Fibroblast of peridontal ligament (primary cell): ENCODE measurements around the gene RASSF6.
A peak's percentile ranks its signal among the peaks of the same experiment; 100 is the strongest.
"Not testable (repeated sequence)": the region's sequence is repeated elsewhere in the genome, so short reads cannot be mapped to it uniquely, and the experiment has no call there.

Experiments used
- DNase-seq: peaks from one replicate; pipeline ENCODE4 v3.0.0-alpha.2; 2010; ENCODE audit errors: extremely low read depth

Gene RASSF6

DNA sequence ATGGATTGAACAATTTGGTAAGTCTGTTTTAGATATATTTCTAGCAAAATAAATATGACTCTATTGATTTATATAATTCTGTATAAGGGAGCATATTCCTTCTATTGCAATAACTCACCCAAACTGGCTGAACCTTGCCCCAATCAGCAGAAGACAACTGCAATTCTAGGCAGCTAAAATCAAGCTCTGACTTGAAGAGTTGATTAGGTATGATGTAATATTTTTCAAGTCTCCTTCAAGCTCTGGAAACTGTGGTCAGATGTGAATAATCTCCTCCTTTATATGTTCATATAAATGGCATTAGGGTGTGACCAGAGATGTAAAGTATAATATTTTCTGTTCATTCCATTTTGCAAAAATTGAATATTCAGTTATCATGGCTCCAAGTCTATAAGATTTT, 8.2 kb downstream of the RASSF6 start:
- DNase-seq = peak; percentile 78

DNA sequence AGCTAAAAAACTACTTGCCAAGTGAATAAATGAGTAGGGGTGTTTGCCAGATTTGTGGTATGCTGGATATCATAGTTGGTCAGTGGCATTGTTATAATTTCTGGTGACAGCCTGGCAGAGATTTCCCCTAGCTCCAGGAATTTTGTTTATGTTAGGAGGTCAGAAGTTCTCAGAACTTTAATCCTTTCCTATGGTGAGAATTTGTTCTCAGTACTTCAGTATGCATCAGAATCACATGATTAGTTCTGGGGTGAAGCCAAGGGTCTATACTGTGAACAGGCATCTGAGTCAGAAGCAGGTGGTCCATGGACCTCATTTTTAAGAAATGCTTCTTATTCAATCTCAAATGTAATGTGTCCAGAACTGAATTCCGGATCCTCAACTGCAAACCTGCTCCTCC, 10.5 kb downstream of the RASSF6 start:
- DNase-seq = peak; percentile 71

DNA sequence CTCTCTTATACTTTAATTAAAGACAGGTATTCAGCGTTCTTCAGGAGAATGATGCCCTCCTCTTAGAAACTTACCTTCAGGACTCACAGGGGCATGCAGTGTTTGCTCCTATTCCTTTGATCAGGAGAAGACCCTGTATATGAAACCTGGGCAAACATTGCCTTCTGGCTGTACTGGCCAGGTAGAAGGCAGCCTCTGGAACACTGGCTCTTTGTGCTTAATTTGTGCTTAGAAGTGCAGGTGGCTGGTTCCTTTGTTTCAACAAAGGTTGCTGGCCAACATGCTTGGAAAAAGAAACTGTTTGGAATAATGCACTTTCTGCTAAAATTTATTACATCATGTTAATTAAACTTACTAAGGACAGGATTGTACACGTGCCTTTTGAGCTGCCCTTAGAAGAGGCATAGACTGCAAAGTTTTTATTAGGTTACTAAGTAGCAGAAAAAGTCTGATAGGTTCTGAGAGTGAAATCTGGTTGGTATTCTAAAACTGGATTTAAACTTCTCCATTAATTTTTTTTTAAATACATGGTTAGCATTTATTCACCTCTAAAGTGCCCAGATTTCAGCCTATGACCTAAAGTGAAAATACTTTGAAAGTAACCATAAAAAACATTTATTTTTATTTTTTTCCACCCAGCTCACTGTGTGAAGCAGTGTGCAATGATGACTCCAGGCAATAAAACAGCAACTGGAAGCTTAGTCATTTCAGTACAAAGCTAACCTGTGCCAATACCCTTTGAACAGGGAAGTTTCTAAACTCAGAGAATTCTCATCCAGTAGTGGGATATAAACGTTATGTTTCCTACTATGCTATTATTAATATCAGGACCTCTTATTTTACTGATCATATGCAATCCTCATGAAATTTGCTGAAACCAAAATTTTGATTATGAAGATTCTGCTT, 11.3 kb downstream of the RASSF6 start:
- peak; percentile 38 for DNase-seq

DNA sequence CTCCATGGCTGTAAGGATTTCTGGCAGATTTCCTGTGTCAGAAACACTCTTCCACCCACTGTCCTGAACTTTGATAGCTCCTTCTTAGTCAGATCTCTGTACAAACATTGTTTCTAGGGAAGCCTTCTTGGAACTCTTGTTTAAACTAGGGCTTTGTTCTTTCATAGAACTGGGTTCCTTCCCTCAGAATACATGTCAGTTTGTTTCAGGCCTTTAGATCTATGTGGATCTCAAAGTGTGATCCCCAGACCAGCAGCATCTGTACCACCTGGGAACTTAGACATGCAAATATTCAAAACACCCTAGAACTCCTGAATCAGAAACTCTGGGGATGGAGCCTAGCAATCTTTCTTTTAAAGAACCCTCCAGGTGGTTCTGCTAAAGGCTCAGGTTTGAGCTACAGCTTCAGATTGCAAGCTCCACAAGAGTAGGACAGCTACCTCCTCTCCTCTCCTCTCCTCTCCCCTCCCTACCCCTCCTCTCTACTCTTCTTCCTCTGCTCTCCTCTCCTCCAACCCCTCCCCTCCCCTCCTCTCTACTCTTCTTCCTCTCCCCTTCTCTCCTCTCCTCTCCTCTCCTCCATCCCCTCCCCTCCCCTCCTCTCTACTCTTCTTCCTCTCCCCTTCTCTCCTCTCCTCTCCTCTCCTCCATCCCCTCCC, 12.7 kb downstream of the RASSF6 start:
- DNase-seq = no peak

DNA sequence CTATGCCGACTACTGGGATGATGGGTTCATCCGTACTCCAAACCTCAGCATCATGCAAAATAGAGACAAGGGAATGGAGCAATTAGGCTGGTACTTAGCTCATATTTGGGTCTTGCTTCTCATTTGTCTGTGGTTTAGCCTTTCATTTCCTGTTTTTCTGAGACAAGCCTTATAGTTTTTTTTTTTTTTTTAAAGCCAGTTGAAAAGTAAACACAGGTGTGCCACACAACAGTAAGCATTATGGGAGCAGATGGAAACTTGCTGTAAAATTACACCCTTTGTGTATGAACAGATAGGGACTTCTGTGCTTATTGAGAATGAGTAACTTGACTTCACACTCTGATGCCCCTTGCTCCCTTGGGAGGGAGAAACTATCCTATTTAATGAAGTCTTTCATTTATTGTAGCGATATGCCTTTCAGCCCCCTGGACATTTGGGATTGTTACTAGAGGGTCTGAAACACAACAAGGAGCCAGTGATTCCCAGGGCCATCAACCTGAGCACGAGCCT, 13.7 kb downstream of the RASSF6 start:
- no peak for DNase-seq

DNA sequence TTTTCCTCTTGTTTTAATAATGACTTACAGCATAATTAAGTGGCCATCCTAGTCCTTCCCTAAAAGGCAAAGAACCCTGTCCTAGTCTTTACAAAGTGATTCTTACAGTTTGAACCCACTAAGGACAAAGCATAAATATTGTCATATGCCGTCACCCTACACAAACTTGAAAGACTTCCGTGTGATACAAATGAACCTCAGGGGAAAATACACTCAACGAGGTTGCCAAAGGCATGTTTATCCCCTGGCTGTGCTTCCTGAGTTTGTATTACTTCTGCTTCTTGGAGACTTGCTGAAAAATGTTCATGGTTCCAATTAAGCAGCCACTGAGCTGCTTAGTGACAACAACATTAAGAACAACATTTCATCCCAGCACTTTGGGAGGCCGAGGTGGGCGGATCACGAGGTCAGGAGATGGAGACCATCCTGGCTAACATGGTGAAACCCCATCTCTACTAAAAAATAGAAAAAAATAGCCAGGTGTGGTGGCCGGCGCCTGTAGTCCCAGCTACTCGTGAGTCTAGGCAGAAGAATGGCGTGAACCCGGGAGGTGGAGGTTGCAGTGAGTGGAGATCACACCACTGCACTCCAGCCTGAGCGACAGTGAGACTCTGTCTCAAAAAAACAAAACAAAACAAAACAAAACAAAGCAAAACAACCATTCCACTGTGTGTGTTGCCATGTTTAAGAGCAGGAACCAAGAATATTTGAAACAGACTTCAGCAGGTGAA, 16.2 kb downstream of the RASSF6 start:
- peak; percentile 57 for DNase-seq

DNA sequence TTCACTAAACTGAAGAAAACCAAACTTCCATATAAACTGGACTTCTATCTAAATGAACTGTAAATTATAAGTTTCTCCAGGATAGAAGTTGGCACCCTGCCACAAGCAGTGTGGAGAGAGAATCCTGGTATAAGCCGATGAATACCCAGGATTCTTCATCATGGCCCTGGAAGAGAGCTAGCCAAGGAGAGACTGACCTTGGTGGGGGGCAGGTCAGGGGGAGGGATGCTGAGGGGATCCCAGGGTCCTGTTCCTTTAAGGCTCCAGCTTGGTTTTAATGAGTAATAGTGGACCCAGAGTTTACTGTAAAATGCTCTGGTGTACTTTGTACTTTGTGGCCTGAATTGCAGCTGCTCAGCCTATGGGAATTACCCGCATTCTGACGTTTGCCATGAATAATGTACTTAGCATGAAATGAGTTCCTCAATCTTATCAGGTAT, 16.9 kb downstream of the RASSF6 start:
- DNase-seq = peak; percentile 70

DNA sequence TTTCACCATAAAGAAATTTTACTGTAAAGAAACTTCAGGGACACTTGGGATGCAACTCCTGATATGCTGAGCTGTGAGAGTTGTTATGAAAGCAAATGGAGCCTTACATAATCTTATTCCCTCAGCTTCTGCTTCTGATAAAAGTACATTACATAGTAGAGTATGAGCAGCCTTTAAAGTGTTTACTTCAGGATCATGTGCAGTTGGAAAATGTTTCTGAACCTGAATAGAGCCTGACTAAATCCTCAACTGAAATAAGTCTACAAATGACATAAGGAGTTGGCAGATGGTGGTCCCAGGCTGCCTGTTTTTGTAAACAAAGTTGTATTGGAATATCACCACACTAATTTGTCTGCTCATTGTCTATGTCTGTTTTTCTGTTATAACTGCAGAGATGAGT, 19.3 kb downstream of the RASSF6 start:
- peak; percentile 77 for DNase-seq

DNA sequence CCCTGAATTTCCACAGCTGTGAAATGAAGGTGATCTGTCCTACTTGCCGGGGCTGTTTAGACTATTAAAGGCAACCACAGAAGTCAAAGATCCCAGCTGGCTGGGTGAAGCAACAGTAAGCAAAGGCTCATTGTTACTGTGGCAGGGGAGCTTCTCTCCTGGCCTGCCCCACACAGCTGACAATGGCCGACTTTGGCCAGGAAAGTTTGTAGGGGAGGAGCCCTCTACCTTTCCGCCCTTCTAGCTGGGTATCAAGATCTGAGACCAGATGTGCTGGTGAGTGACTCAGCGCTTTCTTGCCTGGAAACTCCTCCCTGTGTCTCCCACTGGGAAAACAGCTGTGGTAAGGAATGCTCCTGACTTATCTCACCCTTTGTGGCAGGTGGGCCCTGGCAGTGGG, 21.1 kb downstream of the RASSF6 start:
- peak; percentile 70 for DNase-seq

DNA sequence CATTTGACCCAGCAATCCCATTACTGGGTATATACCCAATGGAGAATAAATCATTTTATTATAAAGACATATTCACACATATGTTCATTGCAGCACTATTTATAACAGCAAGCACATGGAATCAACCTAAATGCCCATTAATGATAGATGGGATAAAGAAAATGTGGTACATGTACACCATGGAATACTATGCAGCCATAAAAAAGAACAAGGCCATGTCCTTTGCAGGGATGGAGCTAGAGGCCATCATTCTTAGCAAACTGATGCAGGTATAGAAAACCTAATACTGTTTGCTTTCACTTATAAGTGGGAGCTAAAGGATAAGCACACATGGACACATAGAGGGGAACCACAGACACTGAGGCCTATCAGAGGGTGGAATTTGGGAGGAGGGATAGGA, 22.6 kb downstream of the RASSF6 start:
- no peak for DNase-seq

DNA sequence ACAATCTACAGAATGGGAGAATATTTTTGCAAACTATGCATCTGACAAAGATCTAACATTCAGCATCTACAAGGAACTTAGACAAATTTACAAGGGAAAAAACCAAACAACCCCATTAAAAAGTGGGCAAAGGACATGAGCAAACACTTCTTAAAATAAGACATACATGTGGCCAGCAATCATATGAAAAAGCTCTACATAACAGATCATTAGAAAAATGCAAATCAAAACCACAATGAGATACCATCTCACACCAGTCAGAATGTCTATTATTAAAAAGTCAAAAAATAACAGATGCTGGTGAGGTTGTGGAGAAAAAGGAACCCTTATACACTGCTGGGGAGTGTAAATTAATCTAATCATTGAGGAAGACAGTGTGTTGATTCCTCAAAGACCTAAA, 23.1 kb downstream of the RASSF6 start:
- not testable (repeated sequence) for DNase-seq

DNA sequence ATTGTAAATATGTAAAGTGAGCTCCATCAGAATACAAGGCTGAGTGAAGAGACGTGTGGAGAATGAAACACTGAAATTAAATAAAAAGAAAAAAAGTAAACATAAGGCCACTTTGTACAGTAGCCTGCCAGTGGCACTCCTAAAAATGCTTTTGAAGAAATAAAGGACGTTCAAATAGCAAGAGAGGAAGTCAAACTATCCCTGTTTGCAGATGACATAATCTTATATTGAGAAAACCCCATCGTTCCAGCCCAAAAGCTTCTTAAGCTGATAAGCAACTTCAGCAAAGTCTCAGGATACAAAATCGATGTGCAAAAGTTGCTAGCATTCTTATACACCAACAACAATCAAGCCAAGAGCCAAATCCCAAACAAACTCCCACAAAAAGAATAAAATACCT, 24.2 kb downstream of the RASSF6 start:
- DNase-seq = no peak

DNA sequence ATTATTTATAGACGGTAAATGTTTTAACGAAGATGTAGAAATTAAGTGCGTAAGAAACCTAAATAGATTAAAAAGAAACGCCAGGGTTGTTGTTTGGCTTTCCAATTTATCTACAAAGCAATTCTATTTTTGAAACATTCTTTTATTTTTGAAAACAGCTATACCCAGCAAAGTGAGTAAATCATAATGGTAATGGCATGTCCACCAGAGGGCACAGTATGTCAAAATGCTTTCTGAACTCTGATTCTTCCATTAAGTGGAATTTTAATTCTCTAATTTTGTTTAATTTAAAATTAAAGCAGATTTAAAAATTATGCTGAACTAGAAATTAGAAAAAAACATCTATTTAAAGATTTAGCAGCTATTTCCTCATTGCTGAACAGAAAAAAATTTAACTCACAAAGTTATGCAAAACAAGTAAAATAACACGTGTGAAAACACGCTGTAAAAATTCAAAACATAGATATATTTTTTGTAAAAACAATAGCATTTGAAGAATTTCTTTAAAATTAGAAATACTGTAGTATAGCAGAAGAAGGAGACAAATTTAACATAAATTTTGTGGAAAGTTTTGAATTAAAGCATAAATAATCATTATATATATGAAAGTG, 26.5 kb downstream of the RASSF6 start:
- DNase-seq = peak; percentile 71

DNA sequence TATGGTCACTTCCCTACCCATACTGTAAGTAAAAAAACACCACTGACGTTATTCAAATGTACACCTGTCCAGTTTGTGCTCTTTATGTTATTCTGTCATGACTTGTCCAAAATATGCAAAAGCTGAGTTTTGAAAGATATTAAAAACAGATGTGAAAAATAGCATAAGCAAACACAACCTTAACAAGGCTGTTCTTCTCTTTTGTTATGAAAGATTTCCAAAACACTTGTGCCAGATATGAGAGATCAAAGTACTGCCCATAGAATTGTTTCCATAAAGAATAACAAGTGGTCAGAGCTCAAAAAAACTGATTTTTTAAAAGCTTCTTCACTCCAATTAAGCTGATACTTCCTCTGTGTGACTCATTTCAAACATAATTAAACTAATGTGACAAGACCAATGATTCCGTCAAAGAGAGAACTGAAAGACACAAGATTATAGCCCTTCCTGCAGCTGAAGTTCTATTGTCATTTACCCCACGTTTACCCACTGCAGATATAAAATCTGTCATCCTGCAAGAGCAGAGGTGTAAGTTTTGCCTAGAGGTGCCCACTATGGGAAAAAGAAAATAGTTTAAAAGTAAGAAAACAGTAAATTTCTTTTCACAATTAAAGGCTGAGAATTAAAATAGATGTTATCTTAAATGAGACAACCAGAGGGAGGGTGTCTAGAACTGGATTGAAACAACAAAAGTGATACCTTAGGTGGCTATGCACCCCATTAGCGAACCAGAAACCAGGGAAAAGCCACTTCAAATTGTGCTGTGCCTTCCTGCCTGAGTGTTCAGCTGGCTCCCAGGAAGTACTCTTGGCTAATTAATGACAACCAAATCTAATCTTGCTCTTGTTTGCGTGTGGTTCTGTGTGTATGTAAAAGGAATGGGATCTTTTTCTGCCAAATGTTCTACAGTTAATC, 30.1 kb downstream of the RASSF6 start:
- no peak for DNase-seq

DNA sequence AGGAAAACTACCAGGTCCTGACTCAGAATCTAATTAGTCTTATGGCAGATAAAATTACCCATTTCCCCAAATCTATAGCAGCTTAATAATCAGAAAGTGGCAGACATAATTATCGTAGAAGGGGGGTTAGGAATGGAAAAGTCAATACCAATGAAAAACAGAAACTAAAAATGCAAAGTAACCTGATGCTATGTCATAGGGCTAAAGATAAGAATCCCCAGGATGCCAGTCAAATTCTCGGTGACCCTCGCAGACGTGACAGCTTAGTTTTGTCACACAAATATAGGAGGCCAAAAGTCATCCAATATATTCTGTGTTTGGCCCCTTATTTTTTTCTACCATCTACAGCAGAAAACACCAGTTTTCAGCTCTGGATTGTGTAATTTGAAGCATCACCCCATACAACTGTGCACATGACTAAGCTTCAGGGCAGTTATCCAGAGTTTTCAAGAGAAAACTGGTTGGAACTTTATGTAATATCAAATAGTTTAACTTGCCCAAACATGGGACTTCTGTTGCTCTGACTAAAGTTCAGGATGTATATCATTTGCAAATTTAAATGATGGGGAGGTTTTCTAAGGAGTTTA, 30.9 kb downstream of the RASSF6 start:
- peak; percentile 94 for DNase-seq

DNA sequence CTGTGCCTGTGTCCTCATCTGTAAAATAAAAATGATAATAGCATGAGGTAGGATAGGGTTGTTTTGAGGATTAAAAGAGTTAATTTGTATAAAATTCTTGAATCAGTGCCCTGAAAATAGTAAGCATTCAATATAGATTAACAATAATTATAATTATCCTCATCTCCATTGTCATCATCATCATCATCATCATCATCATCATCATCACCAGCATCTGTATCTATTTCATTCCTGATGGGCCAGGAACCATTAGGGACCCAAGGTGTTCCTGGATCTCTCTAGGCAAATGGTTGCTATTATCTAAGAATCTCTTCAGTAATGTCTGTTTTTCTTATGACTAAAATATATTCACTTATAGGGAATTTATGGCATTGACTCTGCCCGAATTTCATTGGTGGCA, 31.6 kb downstream of the RASSF6 start:
- no peak for DNase-seq

DNA sequence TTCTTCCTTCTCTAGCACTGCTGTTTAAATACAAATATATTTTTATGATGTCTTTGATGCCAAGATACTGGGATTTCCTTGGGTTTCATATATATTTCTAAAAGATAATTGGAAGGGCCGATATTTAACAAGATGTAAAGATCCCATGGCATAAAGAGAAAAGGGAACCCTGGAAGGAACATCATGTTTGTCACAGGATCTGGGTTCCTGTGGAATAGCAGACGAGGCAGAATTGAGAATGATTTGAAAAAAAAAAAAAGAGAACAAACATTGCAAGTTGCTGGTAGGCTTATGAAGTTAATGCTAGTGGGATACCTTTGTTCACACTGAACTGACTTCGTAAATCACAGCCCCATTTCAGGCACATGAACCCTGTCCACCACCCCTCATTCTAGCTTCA, 33.6 kb downstream of the RASSF6 start:
- no peak for DNase-seq

DNA sequence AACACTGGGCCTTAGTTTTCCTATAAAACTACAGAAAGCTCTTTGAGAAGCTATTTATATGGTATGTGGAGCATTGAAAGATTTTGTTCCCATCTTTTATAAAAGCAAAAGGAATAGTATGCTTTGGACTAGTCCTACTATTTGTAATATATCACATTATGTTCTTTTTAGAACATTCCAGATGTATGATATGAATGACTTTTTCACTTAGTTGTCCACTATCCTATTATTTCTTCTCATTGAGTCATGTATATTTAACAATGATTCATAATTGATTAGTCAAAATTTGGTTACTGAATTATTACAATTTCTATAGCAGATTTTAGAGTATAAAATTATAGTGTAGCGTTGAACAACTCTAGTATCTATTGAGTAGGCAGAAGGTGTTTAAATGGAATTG, 34.2 kb downstream of the RASSF6 start:
- no peak for DNase-seq

DNA sequence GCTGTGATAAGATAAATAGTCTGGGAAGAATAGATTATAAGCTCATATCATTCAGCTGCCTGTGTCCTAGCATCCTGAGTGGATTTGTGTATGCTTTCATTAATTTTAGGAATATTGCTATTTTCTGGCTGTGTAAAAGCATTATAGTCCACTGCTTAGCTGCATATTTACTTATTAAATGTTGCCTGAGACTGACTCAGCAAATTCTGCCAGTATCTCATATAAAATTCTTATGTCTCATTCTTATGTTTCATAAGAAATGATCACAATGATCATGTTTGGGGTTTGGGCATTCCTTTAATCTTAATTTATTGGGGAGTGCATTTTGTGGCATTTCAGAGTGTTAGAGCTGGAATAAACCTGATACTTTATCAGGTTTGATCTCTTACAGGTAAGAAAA, 34.9 kb downstream of the RASSF6 start:
- DNase-seq = peak; percentile 41

DNA sequence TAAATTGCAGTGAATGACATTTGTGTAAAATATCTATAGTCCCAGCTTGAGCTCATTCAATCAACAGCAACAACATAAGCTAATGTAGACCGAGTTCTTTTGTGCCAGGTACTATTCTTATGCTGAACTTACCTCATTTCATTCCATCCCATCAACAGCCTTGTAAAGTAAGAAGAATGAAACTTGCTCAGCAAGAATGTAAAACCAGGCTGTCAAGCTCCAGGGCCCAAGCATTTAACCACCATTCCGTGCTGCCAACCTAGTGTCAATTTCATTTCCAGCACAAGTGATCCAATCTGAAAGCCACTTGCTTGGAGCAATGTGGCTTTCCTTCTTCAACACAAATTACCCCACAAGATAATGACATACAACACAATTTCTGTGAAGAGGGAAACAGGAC, 36.6 kb downstream of the RASSF6 start:
- DNase-seq = no peak
